ENCODE results near the gene CLASP1.
"Not testable (repeated sequence)": the region's sequence is repeated elsewhere in the genome, so short reads cannot be mapped to it uniquely, and the experiment has no call there.

Gene CLASP1

DNA sequence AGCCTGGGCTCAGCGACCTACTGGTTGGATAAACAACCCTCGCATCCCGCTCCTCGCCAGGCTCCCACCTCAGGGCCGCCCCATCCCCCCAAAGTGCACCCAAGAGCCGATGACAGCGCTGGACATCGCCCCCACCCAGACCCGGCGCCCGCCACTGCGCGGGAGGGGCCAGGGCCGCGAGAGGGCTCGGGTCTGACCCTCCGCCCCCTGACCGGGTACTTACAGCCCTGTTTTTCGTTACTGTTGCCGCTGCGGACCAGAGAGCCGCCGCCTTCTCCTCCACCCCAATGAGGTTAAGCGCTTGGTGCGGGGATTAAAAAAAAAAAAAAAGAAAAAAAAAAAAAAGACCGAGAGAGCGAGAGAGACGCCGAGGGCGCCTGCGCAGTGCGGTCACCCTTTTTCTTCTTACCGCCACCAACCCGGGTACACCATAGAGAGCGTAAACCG, at the start of gene CLASP1:
Gene CLASP1, minus strand, starts transcription at position 314 of the 447 bp plus-strand sequence. CDS start 43,567 bp downstream, outside the sequence.
- no peak for DNase-seq (ENCODE audit: low read depth, low spot score)

- no peak for DNase-seq (ENCODE audit: low read depth, low spot score)
Observed at GRCh38 chr2:121698318-121698930, 49.2 kb upstream of the CLASP1 start.

- no peak for DNase-seq (ENCODE audit: low read depth, low spot score)
Observed at GRCh38 chr2:121697108-121697631, 47.9 kb upstream of the CLASP1 start.

DNA sequence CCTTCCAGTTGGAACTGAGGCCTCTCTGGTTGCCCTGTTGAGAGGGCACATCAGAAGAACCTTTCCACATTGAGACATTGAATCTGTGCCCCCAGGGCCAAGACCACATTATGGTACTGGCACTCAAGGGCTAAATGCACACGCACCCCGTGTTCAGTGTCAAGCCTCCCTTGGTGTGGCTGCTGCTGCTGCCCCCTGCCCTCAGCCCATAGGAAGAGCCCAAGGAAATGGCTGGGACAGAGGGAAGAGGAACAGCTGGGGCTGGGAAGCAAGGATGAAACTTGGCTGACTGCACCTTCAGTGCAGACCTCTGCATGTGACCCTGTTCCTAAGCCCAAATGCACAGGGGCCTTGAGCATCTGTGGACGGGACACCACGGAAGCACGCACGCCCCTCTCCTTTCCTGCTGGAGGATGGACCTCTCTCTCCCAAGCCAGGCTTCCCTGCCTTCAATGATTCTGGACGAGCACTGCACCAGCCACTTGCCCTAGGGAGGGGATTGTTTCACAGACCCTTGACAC, 47.2 kb upstream of the CLASP1 start:
- no peak for DNase-seq (ENCODE audit: low read depth, low spot score)

- DNase-seq (ENCODE audit: low read depth, low spot score) = no peak
Observed at GRCh38 chr2:121695171-121695451, 45.8 kb upstream of the CLASP1 start.

DNA sequence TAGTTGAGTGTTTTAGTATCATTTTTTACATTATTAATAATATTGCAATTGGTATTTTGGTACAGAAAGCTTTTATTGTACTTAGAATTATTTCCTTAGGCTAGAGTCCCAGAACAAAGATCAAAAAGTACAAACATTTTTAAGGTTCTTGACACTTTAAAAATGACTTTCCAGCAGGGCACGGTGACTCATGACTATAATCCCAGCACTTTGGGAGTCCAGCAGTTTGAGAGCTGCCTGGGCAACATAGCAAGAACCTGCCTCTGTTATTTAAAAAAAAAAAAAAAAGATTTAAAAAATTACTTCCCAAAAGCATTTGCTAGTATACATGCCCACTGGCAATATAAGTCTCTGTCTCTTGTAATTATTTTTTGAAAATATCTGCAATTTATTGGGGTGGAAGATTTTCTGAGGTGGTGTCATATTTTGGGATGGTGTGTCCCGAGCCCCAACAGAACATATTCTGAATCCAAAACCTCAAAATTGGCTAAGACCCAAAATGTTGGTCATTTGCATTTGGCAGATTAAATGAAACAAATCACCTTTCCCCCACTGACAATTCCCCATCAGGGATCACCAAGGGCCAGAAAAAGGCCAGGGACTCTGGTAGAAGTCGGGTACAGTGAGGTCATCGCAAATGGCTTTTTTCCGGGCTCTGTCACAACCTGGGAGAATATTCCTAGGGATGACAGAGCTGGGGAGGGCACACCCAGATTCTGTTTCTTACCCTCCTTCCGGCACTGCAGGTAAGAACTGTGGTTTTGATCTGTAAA, 45.3 kb upstream of the CLASP1 start:
- DNase-seq (ENCODE audit: low read depth, low spot score) = no peak

- DNase-seq (ENCODE audit: low read depth, low spot score) = not testable (repeated sequence)
Observed at GRCh38 chr2:121690572-121690971, 41.3 kb upstream of the CLASP1 start.

DNA sequence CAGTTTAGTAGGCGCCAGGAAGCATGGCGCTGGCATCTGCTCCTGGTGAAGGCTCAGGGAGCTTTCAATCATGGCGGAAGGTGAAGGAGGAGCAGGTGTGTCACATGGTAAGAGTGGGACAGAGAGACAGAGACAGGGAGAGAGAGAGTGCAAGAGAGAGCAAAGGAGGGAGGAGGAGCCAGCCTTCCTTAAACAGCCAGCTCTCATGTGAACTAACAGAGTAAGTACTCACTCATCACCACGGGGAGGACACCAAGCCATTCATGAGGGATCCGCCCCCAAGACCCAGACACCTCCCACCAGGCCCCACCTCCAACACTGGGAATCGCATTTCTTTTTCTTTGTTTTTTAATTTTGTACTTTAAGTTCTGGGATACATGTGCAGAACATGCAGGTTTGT, 40.8 kb upstream of the CLASP1 start:
- DNase-seq (ENCODE audit: low read depth, low spot score) = no peak

GRCh38 chr2:121689356-121689755, 40.1 kb upstream of the CLASP1 start:
- no peak for DNase-seq (ENCODE audit: low read depth, low spot score)

DNA sequence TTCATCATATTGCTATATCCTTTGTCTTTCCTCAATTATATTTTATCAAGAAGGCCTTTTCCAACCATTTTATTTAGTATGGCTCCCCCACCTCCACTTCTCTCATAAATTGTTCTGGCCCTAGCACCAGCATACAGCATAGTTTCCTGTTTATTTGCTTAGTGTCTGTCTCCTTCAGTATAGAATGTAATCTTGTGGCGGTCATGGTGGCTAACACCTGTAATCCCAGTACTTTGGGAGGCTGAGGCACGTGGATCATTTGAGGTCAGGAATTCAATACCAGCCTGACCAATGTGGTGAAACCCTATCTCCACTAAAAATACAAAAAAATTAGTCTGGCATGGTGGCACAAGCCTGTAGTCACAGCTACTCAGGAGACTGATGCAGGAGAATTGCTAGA, 39.6 kb upstream of the CLASP1 start:
- no peak for DNase-seq (ENCODE audit: low read depth, low spot score)

- no peak for DNase-seq (ENCODE audit: low read depth, low spot score)
Observed at GRCh38 chr2:121686902-121687301, 37.6 kb upstream of the CLASP1 start.

GRCh38 chr2:121686218-121686617, 37.0 kb upstream of the CLASP1 start:
- no peak for DNase-seq (ENCODE audit: low read depth, low spot score)

- DNase-seq (ENCODE audit: low read depth, low spot score) = no peak
Observed at GRCh38 chr2:121682396-121683298, 33.4 kb upstream of the CLASP1 start.

- no peak for DNase-seq (ENCODE audit: low read depth, low spot score)
Observed at GRCh38 chr2:121677855-121678254, 28.6 kb upstream of the CLASP1 start.

DNA sequence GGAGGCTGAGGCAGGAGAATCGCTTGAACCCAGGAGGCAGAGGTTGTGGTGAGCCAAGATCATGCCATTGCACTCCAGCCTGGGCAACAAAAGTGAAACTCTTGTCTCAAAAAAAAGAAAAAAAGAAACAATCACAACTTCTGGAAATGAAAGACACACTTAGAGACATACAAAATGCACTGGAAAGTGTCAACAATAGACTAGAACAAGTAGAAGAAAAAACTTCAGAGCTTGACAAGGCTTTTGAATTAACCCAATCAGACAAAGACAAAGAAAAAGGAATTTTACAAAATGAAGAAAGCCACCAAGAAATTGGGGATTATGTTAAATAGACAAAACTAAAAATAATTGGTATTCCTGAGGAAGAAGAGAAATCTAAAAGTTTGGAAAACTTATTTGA, 22.4 kb upstream of the CLASP1 start:
- not testable (repeated sequence) for DNase-seq (ENCODE audit: low read depth, low spot score)

DNA sequence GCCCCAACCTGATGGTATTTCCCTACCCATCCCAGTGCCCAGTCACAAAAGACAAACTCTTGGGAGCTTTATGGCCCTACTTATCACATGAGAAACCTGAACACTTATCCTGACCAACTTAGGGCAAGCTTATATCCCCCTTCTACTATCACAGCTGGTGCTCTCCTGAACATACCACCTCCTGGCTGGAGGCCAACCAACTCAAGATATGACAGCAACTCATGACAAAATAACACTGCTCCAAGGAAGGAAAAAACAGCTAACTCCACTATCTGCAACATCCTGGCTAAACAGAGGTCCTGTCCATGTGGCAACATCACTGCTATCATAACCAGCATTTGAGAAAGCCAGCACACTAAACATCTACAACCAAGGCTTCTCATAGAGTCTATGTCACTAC, 20.9 kb upstream of the CLASP1 start:
- DNase-seq (ENCODE audit: low read depth, low spot score) = no peak

DNA sequence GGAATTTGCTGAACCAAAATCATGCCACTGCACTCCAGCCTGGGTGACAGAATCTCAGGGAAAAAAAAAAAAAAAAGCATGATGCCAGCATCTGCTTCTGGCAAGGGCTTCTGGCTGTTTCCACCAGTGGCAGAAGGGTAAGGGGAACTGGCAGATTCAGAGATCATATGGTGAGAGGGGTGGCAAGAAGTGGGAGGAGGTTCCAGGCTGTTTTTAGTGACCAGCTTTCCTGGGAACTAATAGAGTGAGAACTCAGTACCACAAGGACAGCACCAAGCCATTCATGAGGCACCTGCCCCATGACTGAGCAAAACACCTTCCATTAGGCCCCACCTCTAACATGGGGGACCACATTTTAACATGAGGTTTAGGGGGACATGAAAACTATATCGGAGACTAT, 18.4 kb upstream of the CLASP1 start:
- no peak for DNase-seq (ENCODE audit: low read depth, low spot score)

GRCh38 chr2:121666042-121666441, 16.8 kb upstream of the CLASP1 start:
- no peak for DNase-seq (ENCODE audit: low read depth, low spot score)

DNA sequence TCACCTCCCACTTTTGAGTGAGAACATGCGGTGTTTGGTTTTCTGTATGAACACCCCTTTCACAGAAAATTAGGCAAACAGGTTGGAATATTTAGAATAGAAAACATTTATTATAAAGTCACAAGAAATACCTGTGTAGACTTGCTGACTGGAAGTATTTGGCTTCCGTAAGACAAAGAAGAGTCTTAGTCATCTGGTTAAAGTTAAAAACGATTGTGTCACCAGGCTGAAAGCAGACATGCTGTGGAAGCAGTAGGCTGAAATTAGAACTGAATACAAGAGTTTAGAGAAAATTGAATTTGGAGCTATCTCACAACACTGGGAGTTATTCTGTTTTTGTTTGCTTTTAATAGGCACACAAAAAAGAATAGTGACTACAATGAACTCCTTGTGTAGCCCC, 16.2 kb upstream of the CLASP1 start:
- no peak for DNase-seq (ENCODE audit: low read depth, low spot score)

DNA sequence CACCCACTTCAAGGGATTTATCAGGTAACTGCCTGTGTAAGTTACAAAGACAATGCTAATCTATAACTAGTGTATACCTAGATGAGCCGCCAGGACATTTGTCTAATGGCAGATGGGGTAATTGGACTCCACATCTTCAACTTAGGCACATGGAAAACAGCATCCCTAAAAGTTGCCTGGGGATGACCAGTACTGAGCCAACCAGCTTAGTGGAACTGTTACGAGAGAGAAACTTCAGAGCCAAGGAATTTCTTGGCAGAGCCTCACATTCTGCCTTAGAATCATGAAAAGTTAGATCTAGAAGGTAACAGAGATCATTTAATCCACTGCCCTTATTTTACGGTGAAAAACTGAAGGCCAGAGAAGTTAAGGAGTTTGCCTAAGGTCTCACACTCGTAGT, 15.5 kb upstream of the CLASP1 start:
- no peak for DNase-seq (ENCODE audit: low read depth, low spot score)

DNA sequence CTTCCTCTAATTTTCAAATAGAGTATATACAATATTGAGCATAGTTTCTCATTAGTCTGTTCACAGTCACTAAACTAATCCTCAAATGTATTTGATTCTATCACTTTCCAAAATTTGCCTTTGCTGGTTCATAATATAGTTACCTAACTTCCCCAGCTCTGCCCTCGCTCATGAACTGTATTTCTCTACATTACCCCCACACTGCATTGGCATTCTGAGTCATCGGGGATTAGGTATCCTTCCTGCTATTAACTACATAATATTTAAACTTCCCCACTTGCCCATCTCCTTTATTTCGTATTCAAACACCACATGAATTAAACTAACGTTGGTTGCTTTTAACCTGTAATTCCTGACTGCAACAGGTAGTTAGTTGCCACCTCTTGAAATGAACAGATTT, 14.8 kb upstream of the CLASP1 start:
- DNase-seq (ENCODE audit: low read depth, low spot score) = no peak

DNA sequence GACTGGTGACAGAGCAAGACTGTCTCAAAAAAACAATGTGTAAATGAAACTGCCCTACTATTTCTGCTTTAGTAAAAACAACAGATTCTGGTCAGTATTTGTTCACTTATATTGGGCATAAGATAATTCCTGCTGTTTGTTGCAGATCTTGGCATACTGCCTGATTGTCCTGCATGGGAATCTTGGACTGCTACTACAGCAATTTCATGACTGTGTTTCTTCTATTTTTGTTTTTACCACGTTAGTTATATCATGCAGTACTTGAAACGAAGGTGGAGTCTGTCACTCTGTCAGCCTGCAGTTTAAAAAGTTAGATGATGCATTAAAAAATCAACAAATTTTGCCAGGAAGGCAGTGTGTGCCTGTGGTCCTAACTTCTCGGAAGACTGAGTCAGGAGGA, 14.2 kb upstream of the CLASP1 start:
- no peak for DNase-seq (ENCODE audit: low read depth, low spot score)
